Ectodermal cell (in vitro differentiated cells): ENCODE data around the gene AQP12A.

Experiments used
- H3K27ac ChIP-seq: 2 replicates; pipeline ENCODE4 v1.7.0; 2013; ENCODE audit warnings: mild to moderate bottlenecking, low read depth, low read length; ENCODE audit not compliant: insufficient read depth, poor library complexity, severe bottlenecking
- H3K27me3 ChIP-seq: 2 replicates; pipeline ENCODE4 v1.7.0; 2013; ENCODE audit warnings: mild to moderate bottlenecking, low read length; ENCODE audit not compliant: insufficient read depth, control insufficient read depth, poor library complexity, severe bottlenecking
- H3K36me3 ChIP-seq: one replicate; pipeline ENCODE4 v1.7.0; 2013; ENCODE audit warnings: low read length; ENCODE audit not compliant: control insufficient read depth, insufficient read depth
- H3K4me1 ChIP-seq: one replicate; pipeline ENCODE4 v1.7.0; 2013; ENCODE audit warnings: low read length; ENCODE audit not compliant: control insufficient read depth, insufficient read depth
- H3K4me3 ChIP-seq: 2 replicates; pipeline ENCODE4 v1.7.0; 2013; ENCODE audit warnings: low read depth, low read length, control low read depth; ENCODE audit not compliant: insufficient read depth
- H3K9me3 ChIP-seq: 2 replicates; pipeline ENCODE4 v1.7.0; 2013; ENCODE audit warnings: mild to moderate bottlenecking, low read length, moderate library complexity; ENCODE audit not compliant: control insufficient read depth
- WGBS, 2 experiments: methylation state at CpG; one replicate each; pipeline ENCODE4 v1.1.7; 2013; ENCODE audit warnings: missing lambda C conversion rate in 2 of 2; 5-methylcytosine and 5-hydroxymethylcytosine counted together

AQP12A gene

GRCh38 chr2:240646176-240646899 lies 45.3 kb upstream of the AQP12A start:
- H3K36me3 ChIP-seq = no peaks in the 10 kb centered on the region
- H3K27me3 ChIP-seq = no peaks in the 10 kb centered on the region
- peaks cover 21% of the 10 kb centered on the region for H3K4me1 ChIP-seq
- WGBS, 2 experiments = 91 to 93% methylated on average over 36 of the region's 36 CpGs
- no peak overlapping the region for H3K4me3 ChIP-seq
- H3K9me3 ChIP-seq = no peaks in the 10 kb centered on the region
- H3K27ac ChIP-seq = no peak overlapping the region

- no peaks in the 10 kb centered on the region for H3K9me3 ChIP-seq
- no peak overlapping the region for H3K27ac ChIP-seq
- peaks cover 21% of the 10 kb centered on the region for H3K4me1 ChIP-seq
- 85 to 86% methylated on average over 30 of the region's 30 CpGs for WGBS, 2 experiments
- H3K27me3 ChIP-seq = no peaks in the 10 kb centered on the region
- H3K4me3 ChIP-seq = no peak overlapping the region
- H3K36me3 ChIP-seq = no peaks in the 10 kb centered on the region
Measured at GRCh38 chr2:240646900-240647502, 44.7 kb upstream of the AQP12A start.

- Histone ChIP-seq H3K27ac (no peak overlapping the region), H3K4me3 (no peak overlapping the region), H3K27me3 (no peaks in the 10 kb centered on the region), H3K9me3 (no peaks in the 10 kb centered on the region), H3K4me1 (peaks cover 21% of the 10 kb centered on the region), H3K36me3 (no peaks in the 10 kb centered on the region)
- 88% methylated on average over 22 of the region's 22 CpGs for WGBS, 2 experiments
Measured at GRCh38 chr2:240647503-240648154, 44.0 kb upstream of the AQP12A start.

- peaks cover 21% of the 10 kb centered on the region for H3K4me1 ChIP-seq
- H3K27me3 ChIP-seq = no peaks in the 10 kb centered on the region
- no peak overlapping the region for H3K4me3 ChIP-seq
- no peaks in the 10 kb centered on the region for H3K9me3 ChIP-seq
- H3K36me3 ChIP-seq = no peaks in the 10 kb centered on the region
- H3K27ac ChIP-seq = no peak overlapping the region
- 89 to 93% methylated on average over 6 of the region's 6 CpGs for WGBS, 2 experiments
Measured at GRCh38 chr2:240648155-240648649, 43.5 kb upstream of the AQP12A start.

GRCh38 chr2:240648650-240649275 lies 42.9 kb upstream of the AQP12A start:
- 54 to 58% methylated on average over 17 to 19 of the region's 19 CpGs for WGBS, 2 experiments
- no peak overlapping the region for H3K27ac ChIP-seq
- H3K9me3 ChIP-seq = no peaks in the 10 kb centered on the region
- peaks cover 19% of the 10 kb centered on the region for H3K4me1 ChIP-seq
- H3K27me3 ChIP-seq = no peaks in the 10 kb centered on the region
- H3K4me3 ChIP-seq = no peak overlapping the region
- no peaks in the 10 kb centered on the region for H3K36me3 ChIP-seq

GRCh38 chr2:240649331-240649730 lies 42.3 kb upstream of the AQP12A start:
- Histone ChIP-seq H3K9me3 (no peaks in the 10 kb centered on the region), H3K4me3 (no peak overlapping the region), H3K36me3 (no peaks in the 10 kb centered on the region), H3K27me3 (no peaks in the 10 kb centered on the region), H3K27ac (no peak overlapping the region), H3K4me1 (peaks cover 17% of the 10 kb centered on the region)
- WGBS, 2 experiments = 53% methylated on average over 7 of the region's 7 CpGs

GRCh38 chr2:240650254-240650965 lies 41.3 kb upstream of the AQP12A start:
- Histone ChIP-seq H3K36me3 (no peaks in the 10 kb centered on the region), H3K4me3 (no peak overlapping the region), H3K9me3 (no peaks in the 10 kb centered on the region), H3K4me1 (peaks cover 12% of the 10 kb centered on the region), H3K27ac (no peak overlapping the region), H3K27me3 (no peaks in the 10 kb centered on the region)
- 93 to 94% methylated on average over 13 of the region's 13 CpGs for WGBS, 2 experiments

GRCh38 chr2:240651185-240651584 lies 40.5 kb upstream of the AQP12A start:
- H3K27ac ChIP-seq = no peak overlapping the region
- H3K27me3 ChIP-seq = no peaks in the 10 kb centered on the region
- H3K4me1 ChIP-seq = peaks cover 12% of the 10 kb centered on the region
- no peaks in the 10 kb centered on the region for H3K9me3 ChIP-seq
- WGBS, 2 experiments = 92 to 94% methylated on average over 3 of the region's 3 CpGs
- H3K4me3 ChIP-seq = no peak overlapping the region
- no peaks in the 10 kb centered on the region for H3K36me3 ChIP-seq

- no peaks in the 10 kb centered on the region for H3K9me3 ChIP-seq
- no peak overlapping the region for H3K27ac ChIP-seq
- no peak overlapping the region for H3K4me3 ChIP-seq
- H3K27me3 ChIP-seq = no peaks in the 10 kb centered on the region
- WGBS, 2 experiments = 83 to 87% methylated on average over 10 of the region's 10 CpGs
- no peaks in the 10 kb centered on the region for H3K4me1 ChIP-seq
- H3K36me3 ChIP-seq = no peaks in the 10 kb centered on the region
Measured at GRCh38 chr2:240655931-240656886, 35.5 kb upstream of the AQP12A start.
